ENCODE results near the gene INF2.

GRCh38 chr14:104680056-104680805 is 9.2 kb upstream of the INF2 start:
- TF ChIP-seq EZH2 (IDR thresholded peaks at IDR 0.05; ENCODE audit: borderline replicate concordance, low read length) = no peak
- TF ChIP-seq, protein P1, sequence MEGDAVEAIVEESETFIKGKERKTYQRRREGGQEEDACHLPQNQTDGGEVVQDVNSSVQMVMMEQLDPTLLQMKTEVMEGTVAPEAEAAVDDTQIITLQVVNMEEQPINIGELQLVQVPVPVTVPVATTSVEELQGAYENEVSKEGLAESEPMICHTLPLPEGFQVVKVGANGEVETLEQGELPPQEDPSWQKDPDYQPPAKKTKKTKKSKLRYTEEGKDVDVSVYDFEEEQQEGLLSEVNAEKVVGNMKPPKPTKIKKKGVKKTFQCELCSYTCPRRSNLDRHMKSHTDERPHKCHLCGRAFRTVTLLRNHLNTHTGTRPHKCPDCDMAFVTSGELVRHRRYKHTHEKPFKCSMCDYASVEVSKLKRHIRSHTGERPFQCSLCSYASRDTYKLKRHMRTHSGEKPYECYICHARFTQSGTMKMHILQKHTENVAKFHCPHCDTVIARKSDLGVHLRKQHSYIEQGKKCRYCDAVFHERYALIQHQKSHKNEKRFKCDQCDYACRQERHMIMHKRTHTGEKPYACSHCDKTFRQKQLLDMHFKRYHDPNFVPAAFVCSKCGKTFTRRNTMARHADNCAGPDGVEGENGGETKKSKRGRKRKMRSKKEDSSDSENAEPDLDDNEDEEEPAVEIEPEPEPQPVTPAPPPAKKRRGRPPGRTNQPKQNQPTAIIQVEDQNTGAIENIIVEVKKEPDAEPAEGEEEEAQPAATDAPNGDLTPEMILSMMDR (conservative IDR thresholded peaks at IDR 0.05 in 1 of 2, IDR thresholded peaks at IDR 0.05 in 1 of 2; ENCODE audit: extremely low read depth in 1 of 2, insufficient read depth in 1 of 2, low read depth in 1 of 2, low read length in 2 of 2) = no peak

All from mammary epithelial cell (primary cell).